Esophagus squamous epithelium (tissue), 5 donors: ENCODE data around the gene CTNNA2. TPM values are rescaled to one million over a fixed set of nuclear protein-coding genes. Genes with fewer than 3 reads are reported as not detected.

Experiments
- DNase-seq: peaks from one replicate; lab custom pipeline; 2025; lab: John Stamatoyannopoulos, UW
- H3K27ac ChIP-seq, 4 donors: fragments of 200-600 bp; sonication (generic); one replicate each; pipeline ENCODE4 v1.5.1; 2016 to 2019; ENCODE audit warnings: mild to moderate bottlenecking in 1 of 4
- H3K27me3 ChIP-seq, 4 donors: fragments of 200-600 bp; sonication (generic); 1 replicate in 3 of 4; 2 replicates in 1 of 4; pipeline versions ENCODE4 v1.5.1 to v1.6.0; 2017 to 2021; ENCODE audit warnings: antibody characterized with exemption in 1 of 4
- H3K36me3 ChIP-seq, 3 donors: fragments of 200-600 bp; sonication (generic); one replicate each; pipeline ENCODE4 v1.5.1; 2016 to 2019
- H3K4me1 ChIP-seq, 3 donors: fragments of 200-600 bp; sonication (generic); one replicate each; pipeline ENCODE4 v1.5.1; 2017 to 2019
- H3K4me3 ChIP-seq, 4 donors: fragments of 200-600 bp; sonication (generic); 1 replicate in 3 of 4; 2 replicates in 1 of 4; pipeline ENCODE4 v1.5.1; 2016 to 2019; ENCODE audit warnings: mild to moderate bottlenecking in 2 of 4, moderate library complexity in 1 of 4
- H3K9me3 ChIP-seq, 3 donors: fragments of 200-600 bp; sonication (generic); one replicate each; pipeline ENCODE4 v1.5.1; 2016 to 2019
- POLR2A ChIP-seq, 4 donors: fragments of 450-650 bp; IDR thresholded peaks; one replicate each; pipeline ENCODE4 v1.6.1; 2017; ENCODE audit warnings: antibody characterized with exemption in 4 of 4, mild to moderate bottlenecking in 4 of 4, moderate library complexity in 3 of 4
- WGBS, 2 donors: methylation state at CpG; one replicate each; pipeline ENCODE4 v1.1.5; 2018; 5-methylcytosine and 5-hydroxymethylcytosine counted together
- intact Hi-C: fragments of 100-400 bp; cut with DNase I; formaldehyde crosslinking; loops from one replicate; pipeline ENCODE4 v1.15.0; 2022
- total RNA-seq, 4 donors: library from RNA; depleted of rRNA; stranded (reverse); fragments of >200 nt; gene quantifications; one replicate each; pipeline ENCODE4 v1.1.0, GENCODE V29; 2016
- TF ChIP-seq, protein P1 (sequence below), 6 experiments: fragments of 450-650 bp in 4 of 6; fragments of 200-600 bp in 2 of 6; sonication (generic) in 2 of 6; IDR thresholded peaks; one replicate each; pipeline ENCODE4 v1.5.1; 2016 to 2019; ENCODE audit warnings: antibody characterized with exemption in 6 of 6, mild to moderate bottlenecking in 4 of 6, moderate library complexity in 4 of 6
- donor health status: DM: yes; HTN: yes; CAD: no.

The CTNNA2 gene
- total RNA-seq, 4 donors from 2014 or later: not detected

DNA sequence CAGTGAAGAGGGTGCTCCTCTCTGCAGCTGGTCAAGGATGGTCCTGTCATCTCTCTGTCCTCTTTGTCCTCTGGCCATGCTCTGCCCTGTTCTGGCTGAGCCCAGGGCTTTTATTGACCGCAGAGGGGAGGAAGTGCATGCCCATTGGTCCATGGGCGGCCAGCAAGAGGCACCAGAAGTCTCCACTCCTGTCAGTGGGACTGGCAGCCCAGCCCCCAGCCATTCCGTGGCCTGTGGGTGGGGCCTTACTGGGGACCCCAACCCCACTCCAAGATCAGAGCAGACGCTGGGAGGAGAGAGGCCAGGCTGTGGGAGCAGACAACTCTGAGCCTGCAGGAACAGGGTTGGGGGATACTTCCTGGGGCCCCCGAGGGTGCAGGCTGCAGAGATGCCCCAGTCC, 156.9 kb downstream of the CTNNA2 start:
- TF ChIP-seq, protein P1, sequence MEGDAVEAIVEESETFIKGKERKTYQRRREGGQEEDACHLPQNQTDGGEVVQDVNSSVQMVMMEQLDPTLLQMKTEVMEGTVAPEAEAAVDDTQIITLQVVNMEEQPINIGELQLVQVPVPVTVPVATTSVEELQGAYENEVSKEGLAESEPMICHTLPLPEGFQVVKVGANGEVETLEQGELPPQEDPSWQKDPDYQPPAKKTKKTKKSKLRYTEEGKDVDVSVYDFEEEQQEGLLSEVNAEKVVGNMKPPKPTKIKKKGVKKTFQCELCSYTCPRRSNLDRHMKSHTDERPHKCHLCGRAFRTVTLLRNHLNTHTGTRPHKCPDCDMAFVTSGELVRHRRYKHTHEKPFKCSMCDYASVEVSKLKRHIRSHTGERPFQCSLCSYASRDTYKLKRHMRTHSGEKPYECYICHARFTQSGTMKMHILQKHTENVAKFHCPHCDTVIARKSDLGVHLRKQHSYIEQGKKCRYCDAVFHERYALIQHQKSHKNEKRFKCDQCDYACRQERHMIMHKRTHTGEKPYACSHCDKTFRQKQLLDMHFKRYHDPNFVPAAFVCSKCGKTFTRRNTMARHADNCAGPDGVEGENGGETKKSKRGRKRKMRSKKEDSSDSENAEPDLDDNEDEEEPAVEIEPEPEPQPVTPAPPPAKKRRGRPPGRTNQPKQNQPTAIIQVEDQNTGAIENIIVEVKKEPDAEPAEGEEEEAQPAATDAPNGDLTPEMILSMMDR (IDR thresholded peaks at IDR 0.05): no peak
- TF ChIP-seq POLR2A (IDR thresholded peaks at IDR 0.05): no peak
- Histone ChIP-seq H3K27ac (no peak overlapping the region), H3K9me3 (peaks cover 0 to 13% (median 0%) of the 10 kb centered on the region in 3 donors), H3K4me3 (no peak overlapping the region), H3K36me3 (no peaks in the 10 kb centered on the region), H3K27me3 (no peaks in the 10 kb centered on the region), H3K4me1 (no peaks in the 10 kb centered on the region)
- intact Hi-C loops: no loop called here
- 100% methylated on average over 1 of the region's 5 CpGs; no CpG with 5 or more reads in 1 of the 2 donors for WGBS, 2 donors
- no peak for DNase-seq

DNA sequence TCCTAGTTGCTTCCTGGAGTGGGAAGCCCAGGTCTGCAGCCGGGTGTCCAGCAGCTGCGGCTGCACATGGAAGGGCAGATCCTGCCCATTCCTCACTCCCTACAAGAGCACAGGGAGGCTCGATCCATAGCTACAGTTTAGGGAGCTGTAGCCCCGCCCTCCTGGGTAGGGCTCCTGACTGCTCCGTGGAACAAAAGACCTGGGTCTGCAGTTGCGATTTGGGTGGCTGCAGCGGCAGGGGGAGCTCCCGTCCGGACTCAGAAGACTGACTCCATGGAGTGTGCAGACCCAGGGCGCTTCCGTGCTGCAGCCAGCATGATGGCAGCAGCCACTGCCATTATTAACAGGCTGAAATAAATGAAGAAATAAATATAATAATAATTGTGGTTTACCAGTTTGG, 157.3 kb downstream of the CTNNA2 start:
- Histone ChIP-seq H3K36me3 (no peaks in the 10 kb centered on the region), H3K27me3 (no peaks in the 10 kb centered on the region), H3K4me3 (no peak overlapping the region), H3K27ac (no peak overlapping the region), H3K4me1 (no peaks in the 10 kb centered on the region), H3K9me3 (peaks cover 0 to 13% (median 0%) of the 10 kb centered on the region in 3 donors)
- 73 to 85% methylated on average over 6 to 11 of the region's 11 CpGs for WGBS, 2 donors
- no peak for DNase-seq
- intact Hi-C loops: no loop called here
- TF ChIP-seq POLR2A (IDR thresholded peaks at IDR 0.05): no peak
- TF ChIP-seq, protein P1 (IDR thresholded peaks at IDR 0.05): no peak

DNA sequence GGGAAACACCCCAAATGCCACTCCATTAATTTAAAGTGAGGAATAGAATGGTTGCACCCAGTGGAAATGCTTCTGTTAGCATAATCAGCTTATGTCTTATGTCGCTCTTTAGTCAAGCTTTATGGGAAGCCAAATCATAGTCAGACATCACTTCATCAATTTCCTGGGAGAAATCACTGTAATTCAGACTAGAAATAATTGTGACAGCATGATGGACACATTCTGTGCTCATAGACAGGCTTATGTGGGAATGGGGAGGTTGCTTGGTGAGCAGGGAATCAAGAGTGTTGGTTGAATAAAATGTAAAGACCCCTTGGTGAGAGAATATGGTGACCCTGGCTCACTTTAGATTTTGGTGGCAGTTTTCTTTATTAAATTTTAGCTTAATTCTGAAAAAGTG, 174.0 kb downstream of the CTNNA2 start:
- intact Hi-C loops: no loop called here
- no peak for TF ChIP-seq POLR2A (IDR thresholded peaks at IDR 0.05)
- TF ChIP-seq, protein P1 (IDR thresholded peaks at IDR 0.05): no peak
- H3K36me3 ChIP-seq: no peaks in the 10 kb centered on the region
- WGBS, 2 donors: 86 to 88% methylated on average over 1 of the region's 1 CpG
- no peak for DNase-seq
- peaks cover 0 to 10% (median 0%) of the 10 kb centered on the region in 3 donors for H3K9me3 ChIP-seq
- H3K27me3 ChIP-seq: no peaks in the 10 kb centered on the region
- H3K4me3 ChIP-seq: no peak overlapping the region
- H3K27ac ChIP-seq: no peak overlapping the region
- no peaks in the 10 kb centered on the region for H3K4me1 ChIP-seq

DNA sequence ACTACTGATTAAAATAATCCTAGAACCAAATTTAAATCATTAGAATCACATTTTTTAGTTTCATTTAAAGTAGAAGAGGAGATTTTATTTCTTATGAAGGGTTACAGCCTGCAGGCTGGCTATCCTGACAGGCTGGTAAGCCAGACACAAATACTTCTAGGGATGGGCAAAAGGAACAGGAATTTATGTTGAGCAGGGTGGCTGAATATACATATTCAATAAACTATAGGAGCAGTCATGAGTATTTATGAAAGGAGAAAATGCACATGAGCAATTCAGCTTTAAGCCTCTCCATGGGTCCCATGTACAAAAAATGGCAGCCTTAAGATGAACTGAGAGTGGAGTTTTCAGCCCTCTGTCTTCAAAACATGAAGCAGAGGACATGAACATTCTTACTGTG, 182.4 kb downstream of the CTNNA2 start:
- no peak overlapping the region for H3K27ac ChIP-seq
- no peaks in the 10 kb centered on the region for H3K4me1 ChIP-seq
- H3K9me3 ChIP-seq: peaks cover 0 to 7% (median 0%) of the 10 kb centered on the region in 3 donors
- H3K4me3 ChIP-seq: no peak overlapping the region
- no peaks in the 10 kb centered on the region for H3K36me3 ChIP-seq
- no peaks in the 10 kb centered on the region for H3K27me3 ChIP-seq
- DNase-seq: no peak
- intact Hi-C loops: no loop called here
- TF ChIP-seq POLR2A (IDR thresholded peaks at IDR 0.05): no peak
- TF ChIP-seq, protein P1 (IDR thresholded peaks at IDR 0.05): no peak

DNA sequence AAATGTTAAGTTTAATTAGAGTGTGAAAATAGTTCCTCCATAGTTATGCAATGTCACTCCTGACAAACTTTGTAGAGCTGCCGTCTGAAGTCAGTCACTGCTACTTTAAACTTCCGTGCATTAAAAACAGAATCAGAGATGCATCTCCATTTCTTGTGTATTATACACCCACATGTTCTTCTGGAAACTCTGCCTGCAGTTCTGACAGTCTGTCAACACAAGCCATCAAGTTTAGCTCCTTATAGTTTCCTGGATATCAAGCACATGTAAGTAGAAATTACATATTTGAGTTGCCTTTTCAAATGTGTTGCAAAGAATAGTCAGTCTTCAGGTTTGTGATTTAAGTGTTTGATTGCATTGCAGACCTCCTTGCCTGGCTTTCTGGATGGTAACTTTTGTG, 184.3 kb downstream of the CTNNA2 start:
- Histone ChIP-seq H3K9me3 (no peaks in the 10 kb centered on the region), H3K4me1 (no peaks in the 10 kb centered on the region), H3K27me3 (no peaks in the 10 kb centered on the region), H3K27ac (no peak overlapping the region), H3K4me3 (no peak overlapping the region), H3K36me3 (no peaks in the 10 kb centered on the region)
- intact Hi-C loops: no loop called here
- DNase-seq: no peak
- no peak for TF ChIP-seq POLR2A (IDR thresholded peaks at IDR 0.05)
- TF ChIP-seq, protein P1 (IDR thresholded peaks at IDR 0.05): no peak
- 79 to 89% methylated on average over 2 of the region's 2 CpGs for WGBS, 2 donors
